A549 treated with CpdA at 1 μM for 4 hours (cell line): ENCODE data around the gene FYTTD1. TPM values are rescaled to one million over a fixed set of nuclear protein-coding genes. Genes with fewer than 3 reads are reported as not detected.

ENCODE experiments used
- total RNA-seq: library from RNA; stranded (reverse); fragments of 200-300 nt; extraction: Qiagen RNA extraction; gene quantifications from 5 replicates; pipeline ENCODE4 v1.2.3, GENCODE V29; 2022; ENCODE audit warnings: low read depth

Gene FYTTD1, protein sequence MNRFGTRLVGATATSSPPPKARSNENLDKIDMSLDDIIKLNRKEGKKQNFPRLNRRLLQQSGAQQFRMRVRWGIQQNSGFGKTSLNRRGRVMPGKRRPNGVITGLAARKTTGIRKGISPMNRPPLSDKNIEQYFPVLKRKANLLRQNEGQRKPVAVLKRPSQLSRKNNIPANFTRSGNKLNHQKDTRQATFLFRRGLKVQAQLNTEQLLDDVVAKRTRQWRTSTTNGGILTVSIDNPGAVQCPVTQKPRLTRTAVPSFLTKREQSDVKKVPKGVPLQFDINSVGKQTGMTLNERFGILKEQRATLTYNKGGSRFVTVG
- 23.6 to 35.2 TPM (median 28.1 TPM) in 5 replicates for total RNA-seq

DNA sequence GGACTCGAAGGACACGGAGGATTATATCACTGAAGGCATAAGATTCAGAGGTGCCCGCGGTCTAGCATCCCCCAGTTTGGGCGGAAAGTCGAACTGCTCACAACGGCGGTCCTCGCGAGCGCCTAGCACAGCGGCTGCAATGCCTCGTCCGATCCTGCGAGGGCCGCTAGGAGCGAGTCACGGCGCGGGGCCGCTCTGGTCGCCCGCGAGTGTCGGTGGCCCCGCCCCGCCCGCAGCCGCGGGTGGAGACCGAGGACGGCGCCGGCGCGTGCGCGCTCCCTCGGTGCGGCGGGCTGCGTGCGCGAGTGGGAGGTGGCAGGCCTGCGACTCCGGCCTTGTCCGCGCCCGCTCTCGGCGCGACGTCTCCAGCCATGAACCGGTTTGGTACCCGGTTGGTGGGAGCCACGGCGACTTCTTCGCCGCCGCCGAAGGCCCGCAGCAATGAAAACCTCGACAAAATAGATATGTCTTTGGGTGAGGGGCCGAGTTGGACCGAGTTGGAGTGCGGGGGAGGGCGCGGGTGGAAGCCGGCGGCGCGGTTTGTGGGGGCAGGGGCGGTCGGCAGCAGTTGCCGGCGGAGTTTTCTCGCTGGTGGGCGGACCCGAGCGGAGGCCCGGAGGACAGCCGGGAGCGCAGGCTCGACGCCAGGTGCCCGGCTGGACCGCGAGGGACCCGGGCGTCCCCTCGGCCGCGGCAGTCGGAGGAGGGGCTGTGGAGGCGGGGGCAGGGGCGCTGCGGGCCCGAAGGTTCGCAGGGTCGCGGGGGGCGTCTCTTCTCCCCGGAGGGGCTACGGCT is at the start of gene FYTTD1:
FYTTD1 (plus strand) TSS at position 283 of the 795 bp plus-strand sequence; CDS start at position 372, 89 bp downstream.

DNA sequence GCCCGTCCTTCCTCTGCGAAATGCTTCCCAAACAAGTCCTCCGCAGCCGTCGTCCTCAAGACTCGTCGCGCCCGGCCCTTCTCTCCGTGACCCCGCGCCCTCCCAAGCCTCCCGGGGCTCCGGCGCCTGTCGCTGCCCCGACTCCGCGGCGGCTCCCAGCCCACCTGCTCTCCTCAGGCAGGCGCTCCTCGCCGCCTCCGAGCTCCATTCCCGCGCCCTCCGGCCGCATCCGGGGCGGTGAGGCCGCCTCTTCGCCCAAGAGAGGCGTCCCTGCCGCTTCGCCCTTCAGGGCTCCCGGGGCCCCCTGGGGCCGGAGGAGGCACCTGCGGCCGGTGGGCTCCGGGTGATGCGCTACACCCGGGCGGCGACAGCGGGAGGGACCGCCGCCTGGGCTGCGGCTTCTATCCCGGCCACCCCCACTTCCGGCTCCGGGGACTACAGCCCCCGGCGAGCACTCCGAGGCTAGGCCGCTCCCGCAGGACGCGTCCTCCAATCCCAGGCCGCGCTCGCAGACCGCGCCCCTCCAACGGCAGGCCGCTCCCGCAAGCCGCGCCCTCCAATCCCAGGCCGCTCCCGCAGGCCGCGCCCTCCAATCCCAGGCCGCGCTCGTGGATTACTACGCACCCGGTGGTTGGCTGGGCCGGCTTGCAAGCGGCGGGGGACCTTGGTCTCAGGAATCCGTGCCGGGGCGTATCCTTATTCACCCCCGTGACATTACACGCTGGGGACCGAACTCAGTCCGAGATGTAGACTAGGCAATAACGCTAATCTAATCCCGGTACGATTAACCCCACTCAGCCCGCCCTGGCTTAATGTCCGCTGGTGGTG is 13.0 kb upstream of the FYTTD1 start, which contains the start of gene RUBCN:
RUBCN (minus strand) TSS at position 414 of the 828 bp plus-strand sequence; CDS start at position 229, 185 bp downstream.

DNA sequence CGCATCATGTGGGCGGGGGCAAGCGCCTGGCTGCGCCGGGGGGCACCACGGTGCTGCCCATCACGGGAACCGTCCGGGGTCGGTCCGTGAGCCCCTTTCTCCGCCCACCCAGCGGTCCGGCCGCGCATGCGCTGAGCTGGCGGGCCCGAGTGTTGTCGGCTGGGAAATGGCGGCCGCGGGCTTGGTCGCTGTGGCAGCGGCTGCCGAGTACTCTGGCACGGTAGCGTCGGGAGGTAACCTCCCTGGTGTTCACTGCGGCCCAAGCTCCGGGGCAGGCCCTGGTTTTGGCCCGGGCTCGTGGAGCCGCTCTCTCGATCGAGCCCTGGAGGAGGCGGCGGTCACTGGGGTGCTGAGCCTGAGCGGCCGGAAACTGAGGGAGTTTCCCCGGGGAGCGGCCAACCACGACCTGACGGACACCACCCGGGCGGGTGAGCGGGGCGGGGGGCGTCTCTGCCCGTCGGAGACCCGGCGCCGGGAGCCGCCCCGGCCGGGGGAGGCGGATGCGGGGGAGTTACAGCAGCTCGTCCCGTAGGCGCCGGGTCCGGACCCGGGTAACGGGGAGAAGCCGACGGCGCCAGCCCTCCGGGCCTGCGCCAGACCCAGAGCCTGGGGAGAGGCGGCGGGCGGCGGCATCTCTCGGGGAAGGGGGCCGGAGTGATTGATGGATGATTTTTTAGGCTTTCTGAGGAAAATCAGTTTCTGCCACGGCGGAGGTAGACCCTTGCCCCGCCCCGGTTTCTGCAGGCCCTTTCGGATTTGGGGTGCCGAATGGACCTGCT is 41.6 kb downstream of the FYTTD1 start, which contains the start of gene LRCH3:
LRCH3 (plus strand) TSS at position 142 of the 779 bp plus-strand sequence; CDS start at position 167, 25 bp downstream.

Other genes starting within 250 kb of the FYTTD1 start
- 2.8 to 4.2 TPM (median 2.9 TPM) in 5 replicates for gene BDH1, start 193.9 kb upstream of the FYTTD1 start, total RNA-seq
- gene RUBCN, start 13.0 kb upstream of the FYTTD1 start, total RNA-seq: 7.3 to 10.9 TPM (median 8.4 TPM) in 5 replicates
- gene LRCH3, start 41.4 kb downstream of the FYTTD1 start, total RNA-seq: 13.2 to 24.1 TPM (median 15.4 TPM) in 5 replicates
- gene RPL35A, start 200.3 kb downstream of the FYTTD1 start, total RNA-seq: 1,027 to 1,152 TPM (median 1,082 TPM) in 5 replicates
- 1.7 to 2.6 TPM (median 2.3 TPM) in 5 replicates for gene LMLN, start 210.3 kb downstream of the FYTTD1 start, total RNA-seq